PC-3 (cell line): ENCODE results near the gene LIN28B. TPM values are rescaled to one million over a fixed set of nuclear protein-coding genes. Genes with fewer than 3 reads are reported as not detected.
"Not testable (repeated sequence)": the region's sequence is repeated elsewhere in the genome, so short reads cannot be mapped to it uniquely, and the experiment has no call there.

Experiments used
- ATAC-seq: fragments of 200-7000 bp; cut with Tn5 transposase; 2 replicates; pipeline ENCODE4 v1.9.1; 2020; ENCODE audit warnings: mild to moderate bottlenecking, moderate library complexity
- BruUV-seq: library from RNA; stranded (reverse); fragments of 400-500 nt; replicated peaks from 2 replicates; lab custom pipeline; 2021; lab: Mats Ljungman, UMichigan
- CTCF ChIA-PET: fragments of 300-600 bp; sonication (Branson Sonifier 250); formaldehyde crosslinking; loops from one replicate; lab custom pipeline; 2022; ENCODE audit warnings: antibody characterized with exemption; lab: Charles Lee
- POLR2A ChIA-PET: fragments of 300-600 bp; sonication (Branson Sonifier 250); formaldehyde crosslinking; loops from one replicate; lab custom pipeline; 2022; ENCODE audit warnings: antibody characterized with exemption; ENCODE audit not compliant: unreplicated experiment; lab: Charles Lee
- DNase-seq: peaks from one replicate; pipeline ENCODE4 v3.0.0-alpha.2; 2015
- H2AFZ ChIP-seq: fragments of 300-600 bp; sonication (generic); 2 replicates; pipeline ENCODE4 v1.6.0; 2016; ENCODE audit warnings: antibody characterized with exemption, low read length
- H3F3A ChIP-seq: fragments of 300-600 bp; sonication (generic); one replicate; pipeline ENCODE4 v1.6.0; 2017; ENCODE audit warnings: antibody characterized with exemption, low read length, control low read depth, mild to moderate bottlenecking; ENCODE audit not compliant: unreplicated experiment
- H3K27ac ChIP-seq: fragments of 300-600 bp; sonication (generic); 2 replicates; pipeline ENCODE4 v1.5.1; 2016; ENCODE audit warnings: mild to moderate bottlenecking, low read length
- H3K27me3 ChIP-seq: fragments of 300-600 bp; sonication (generic); 2 replicates; pipeline ENCODE4 v1.6.1; 2016; ENCODE audit warnings: low read length, mixed read lengths
- H3K36me3 ChIP-seq: fragments of 300-600 bp; sonication (generic); 2 replicates; pipeline ENCODE4 v1.6.1; 2016; ENCODE audit warnings: low read depth, mixed run types, low read length, mixed read lengths
- H3K4me1 ChIP-seq: fragments of 300-600 bp; sonication (generic); 2 replicates; pipeline ENCODE4 v1.5.1; 2016; ENCODE audit warnings: low read length; ENCODE audit not compliant: insufficient read depth
- H3K4me2 ChIP-seq: fragments of 300-600 bp; sonication (generic); 2 replicates; pipeline ENCODE4 v1.6.0; 2016; ENCODE audit warnings: low read length
- H3K4me3 ChIP-seq: fragments of 300-600 bp; sonication (generic); 2 replicates; pipeline ENCODE4 v1.5.1; 2016; ENCODE audit warnings: mild to moderate bottlenecking, low read length, mixed read lengths
- H3K79me2 ChIP-seq: fragments of 300-600 bp; sonication (generic); 2 replicates; pipeline ENCODE4 v1.6.1; 2017; ENCODE audit warnings: low read length, mixed read lengths
- H3K9ac ChIP-seq: fragments of 300-600 bp; sonication (generic); 2 replicates; pipeline ENCODE4 v1.6.0; 2016; ENCODE audit warnings: mild to moderate bottlenecking, low read length
- H3K9me2 ChIP-seq: fragments of 300-600 bp; sonication (generic); replicated peaks from 2 replicates; pipeline ENCODE4 v1.6.1; 2016; ENCODE audit warnings: mixed run types, low read length, mixed read lengths
- H3K9me3 ChIP-seq: fragments of 300-600 bp; sonication (generic); 2 replicates; pipeline ENCODE4 v1.6.1; 2016; ENCODE audit warnings: low read length, mixed read lengths
- H4K20me1 ChIP-seq: fragments of 300-600 bp; sonication (generic); 2 replicates; pipeline ENCODE4 v1.6.1; 2016; ENCODE audit warnings: low read length, mixed read lengths
- EZH2 ChIP-seq: fragments of 300-600 bp; sonication (generic); IDR thresholded peaks from one replicate; pipeline ENCODE4 v1.6.1; 2017; ENCODE audit warnings: antibody characterized with exemption, mild to moderate bottlenecking, low read length; ENCODE audit not compliant: unreplicated experiment
- EZH2phosphoT487 ChIP-seq: fragments of 300-600 bp; sonication (generic); IDR thresholded peaks from 2 replicates; pipeline ENCODE4 v1.6.1; 2018; ENCODE audit warnings: mild to moderate bottlenecking, antibody characterized with exemption, low read length, borderline replicate concordance
- intact Hi-C: fragments of 100-400 bp; cut with micrococcal nuclease; formaldehyde crosslinking; loops from 2 replicates; pipeline ENCODE4 v1.9.0; 2023
- total RNA-seq: library from RNA; depleted of rRNA; stranded (reverse); fragments of >200 nt; gene quantifications from 2 replicates; pipeline ENCODE4 v1.2.3, GENCODE V29; 2014
- TF ChIP-seq, protein P1 (sequence below): fragments of 300-600 bp; sonication (generic); conservative IDR thresholded peaks from 2 replicates; pipeline ENCODE4 v1.5.1; 2017; ENCODE audit warnings: antibody characterized with exemption, low read depth, mild to moderate bottlenecking, low read length

Gene LIN28B
- total RNA-seq, 1 experiment from 2014 or later = 0.11 TPM

DNA sequence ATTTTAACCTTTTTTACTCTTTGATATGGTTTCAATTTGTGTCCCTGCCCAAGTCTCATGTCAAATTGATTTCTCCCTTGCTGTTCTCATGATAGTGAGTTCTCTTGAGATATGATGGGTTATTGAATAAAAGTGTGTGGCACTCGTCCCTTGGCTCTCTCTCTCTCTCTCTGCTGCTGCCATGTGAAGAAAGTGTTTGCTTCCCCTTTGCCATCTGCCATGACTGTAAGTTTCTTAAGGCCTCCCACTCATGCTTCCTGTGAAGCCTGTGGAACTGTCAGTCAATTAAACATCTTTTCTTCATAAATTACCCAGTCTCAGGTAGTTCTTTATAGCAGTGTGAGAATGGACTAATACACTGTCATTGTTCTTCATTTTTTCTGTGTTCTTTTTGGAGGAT, 48.5 kb downstream of the LIN28B start:
- no peaks in the 10 kb centered on the region for H3K9me2 ChIP-seq
- H3K4me2 ChIP-seq = no peak overlapping the region
- CTCF ChIA-PET = no interaction called here
- DNase-seq (no peak), ATAC-seq (no peak)
- POLR2A ChIA-PET = no interaction called here
- no peak overlapping the region for H3K27ac ChIP-seq
- no peak overlapping the region for H3K9ac ChIP-seq
- no peaks in the 10 kb centered on the region for H3K27me3 ChIP-seq
- H3K4me3 ChIP-seq = no peak overlapping the region
- H3K79me2 ChIP-seq = no peaks in the 10 kb centered on the region
- no peaks in the 10 kb centered on the region for H3K4me1 ChIP-seq
- no peak for TF ChIP-seq EZH2phosphoT487
- TF ChIP-seq, protein P1, sequence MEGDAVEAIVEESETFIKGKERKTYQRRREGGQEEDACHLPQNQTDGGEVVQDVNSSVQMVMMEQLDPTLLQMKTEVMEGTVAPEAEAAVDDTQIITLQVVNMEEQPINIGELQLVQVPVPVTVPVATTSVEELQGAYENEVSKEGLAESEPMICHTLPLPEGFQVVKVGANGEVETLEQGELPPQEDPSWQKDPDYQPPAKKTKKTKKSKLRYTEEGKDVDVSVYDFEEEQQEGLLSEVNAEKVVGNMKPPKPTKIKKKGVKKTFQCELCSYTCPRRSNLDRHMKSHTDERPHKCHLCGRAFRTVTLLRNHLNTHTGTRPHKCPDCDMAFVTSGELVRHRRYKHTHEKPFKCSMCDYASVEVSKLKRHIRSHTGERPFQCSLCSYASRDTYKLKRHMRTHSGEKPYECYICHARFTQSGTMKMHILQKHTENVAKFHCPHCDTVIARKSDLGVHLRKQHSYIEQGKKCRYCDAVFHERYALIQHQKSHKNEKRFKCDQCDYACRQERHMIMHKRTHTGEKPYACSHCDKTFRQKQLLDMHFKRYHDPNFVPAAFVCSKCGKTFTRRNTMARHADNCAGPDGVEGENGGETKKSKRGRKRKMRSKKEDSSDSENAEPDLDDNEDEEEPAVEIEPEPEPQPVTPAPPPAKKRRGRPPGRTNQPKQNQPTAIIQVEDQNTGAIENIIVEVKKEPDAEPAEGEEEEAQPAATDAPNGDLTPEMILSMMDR = no peak
- TF ChIP-seq EZH2 = no peak
- H3F3A ChIP-seq = no peaks in the 10 kb centered on the region
- H4K20me1 ChIP-seq = no peaks in the 10 kb centered on the region
- no peaks in the 10 kb centered on the region for H3K36me3 ChIP-seq
- no TSS peak for BruUV-seq
- intact Hi-C loops = no loop called here
- H3K9me3 ChIP-seq = no peaks in the 10 kb centered on the region
- H2AFZ ChIP-seq = no peak overlapping the region

DNA sequence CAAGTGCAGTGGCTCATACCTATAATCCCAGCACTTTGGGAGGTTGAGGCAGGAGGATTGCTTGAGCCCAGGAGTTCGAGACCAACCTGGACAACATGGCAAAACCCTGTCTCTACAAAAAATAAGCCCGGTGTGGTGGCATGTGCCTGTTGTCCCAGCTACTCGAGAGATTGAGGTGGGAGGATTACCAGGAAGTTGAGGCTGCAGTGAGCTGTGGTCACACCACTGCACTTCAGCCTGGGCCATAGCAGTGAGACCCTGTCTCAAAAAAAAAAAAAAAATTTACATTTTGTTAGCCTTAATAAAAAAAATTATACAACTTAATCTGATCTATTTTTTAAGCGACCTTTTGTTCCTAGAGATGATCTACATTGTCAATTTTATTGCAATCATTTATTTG, 56.6 kb downstream of the LIN28B start:
- H3F3A ChIP-seq, H3K9me3 ChIP-seq, H3K4me1 ChIP-seq, H3K9me2 ChIP-seq, POLR2A ChIA-PET, H2AFZ ChIP-seq, ATAC-seq, DNase-seq, H3K4me3 ChIP-seq, H3K36me3 ChIP-seq, CTCF ChIA-PET, H3K27me3 ChIP-seq, intact Hi-C loops, H3K4me2 ChIP-seq, H3K27ac ChIP-seq, H3K79me2 ChIP-seq, BruUV-seq, H3K9ac ChIP-seq, H4K20me1 ChIP-seq: not testable (repeated sequence)

DNA sequence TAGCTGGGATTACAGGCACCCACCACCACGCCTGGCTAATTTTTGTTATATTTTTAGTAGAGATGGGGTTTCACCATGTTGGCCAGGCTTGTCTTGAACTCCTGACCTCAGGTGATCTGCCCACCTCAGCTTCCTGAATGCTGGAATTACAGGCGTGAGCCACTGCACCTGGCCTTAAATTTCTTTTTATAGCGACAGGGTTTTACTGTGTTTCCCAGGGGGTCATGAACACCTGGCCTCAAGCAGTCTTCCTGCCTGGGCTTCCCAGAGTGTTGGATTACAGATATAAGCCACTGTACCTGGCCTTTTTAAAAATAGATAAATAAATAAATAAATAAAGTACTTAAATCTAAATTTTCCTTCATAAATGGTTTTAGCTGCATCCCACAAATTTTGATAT, 57.5 kb downstream of the LIN28B start:
- no peaks in the 10 kb centered on the region for H3K36me3 ChIP-seq
- H3K79me2 ChIP-seq = no peaks in the 10 kb centered on the region
- no peak overlapping the region for H3K4me2 ChIP-seq
- ATAC-seq = no peak
- no peaks in the 10 kb centered on the region for H3K9me2 ChIP-seq
- intact Hi-C loops = no loop called here
- H3K4me1 ChIP-seq = peaks cover 11% of the 10 kb centered on the region
- POLR2A ChIA-PET = no interaction called here
- H3K27me3 ChIP-seq = no peaks in the 10 kb centered on the region
- DNase-seq = no peak
- no peak overlapping the region for H3K4me3 ChIP-seq
- no peaks in the 10 kb centered on the region for H4K20me1 ChIP-seq
- H2AFZ ChIP-seq = no peak overlapping the region
- H3K9ac ChIP-seq = no peak overlapping the region
- H3K27ac ChIP-seq = no peak overlapping the region
- CTCF ChIA-PET = no interaction called here
- no peaks in the 10 kb centered on the region for H3F3A ChIP-seq
- TF ChIP-seq EZH2phosphoT487 (no peak), EZH2 (no peak)
- TF ChIP-seq, protein P1 = no peak
- H3K9me3 ChIP-seq = no peaks in the 10 kb centered on the region
- no TSS peak for BruUV-seq
